ENCODE data around the gene ZYG11B. TPM values are rescaled to one million over a fixed set of nuclear protein-coding genes. Genes with fewer than 3 reads are reported as not detected.

The ZYG11B gene
- total and polyA plus RNA-seq, 9 of the 15 experiments (the other 6 are each of a cell fraction or from before 2014, with no cell fraction given): 4.9 to 22.2 (median 12.2) TPM

DNA sequence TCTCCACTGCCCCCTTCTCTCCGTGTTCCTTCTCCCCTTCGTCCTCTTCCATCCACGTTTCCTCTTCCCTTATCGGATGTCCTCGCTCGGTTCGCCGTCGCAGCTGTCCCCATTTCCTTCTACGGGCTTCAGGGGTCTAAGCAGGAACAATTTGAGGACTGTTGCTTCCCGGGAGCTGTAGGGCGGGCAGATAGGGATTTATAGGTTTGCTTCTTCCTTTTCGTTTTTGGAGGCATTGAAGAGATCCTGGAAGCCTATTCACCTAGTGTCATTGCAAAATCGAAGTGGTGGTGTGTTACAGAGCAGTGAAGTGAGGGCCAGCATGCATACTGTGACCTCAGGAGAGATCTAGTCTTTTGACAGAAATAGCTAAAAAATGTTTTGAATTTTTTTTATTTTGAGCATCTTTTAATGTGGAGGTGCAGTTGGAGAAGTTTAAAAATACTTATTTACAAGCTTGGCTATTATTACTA, 897 bp downstream of the ZYG11B start (continued):
- TF ChIP-seq RBBP5 (IDR thresholded peaks at IDR 0.05; ENCODE audit: borderline replicate concordance, insufficient read depth, low read length, poor library complexity, severe bottlenecking) (peak; percentile 44), TARDBP (IDR thresholded peaks at IDR 0.05) (no peak), BRCA1 (IDR thresholded peaks at IDR 0.05) (no peak), BRCA1 (CRISPR knock-in tag; IDR thresholded peaks at IDR 0.05) (no peak), GATAD2A (IDR thresholded peaks at IDR 0.05) (no peak; the same call in 1 of the 2 replicates), CXXC5 (CRISPR knock-in tag; IDR thresholded peaks at IDR 0.05) (no peak; the same call in none of the 2 replicates), NR4A1 (CRISPR knock-in tag; IDR thresholded peaks at IDR 0.05) (no peak), NR4A1 (tag; IDR thresholded peaks at IDR 0.05) (no peak), ETV5 (CRISPR knock-in tag; IDR thresholded peaks at IDR 0.05; ENCODE audit: low read depth) (no peak), FOXJ3 (CRISPR knock-in tag; IDR thresholded peaks at IDR 0.05) (no peak), CCAR2 (IDR thresholded peaks at IDR 0.05; ENCODE audit: low read depth, low read length) (no peak), GABPA (tag; conservative IDR thresholded peaks at IDR 0.05; ENCODE audit: low read depth) (no peak), PML (IDR thresholded peaks at IDR 0.05; ENCODE audit: low read length) (0 out of 2 replicates have a peak, but pooled peaks have one; percentile 35), TAL1 (IDR thresholded peaks at IDR 0.05) (no peak; the same call in 1 of the 2 replicates), NFXL1 (CRISPR knock-in tag; IDR thresholded peaks at IDR 0.05) (no peak)
- TF ChIP-seq, protein P1, sequence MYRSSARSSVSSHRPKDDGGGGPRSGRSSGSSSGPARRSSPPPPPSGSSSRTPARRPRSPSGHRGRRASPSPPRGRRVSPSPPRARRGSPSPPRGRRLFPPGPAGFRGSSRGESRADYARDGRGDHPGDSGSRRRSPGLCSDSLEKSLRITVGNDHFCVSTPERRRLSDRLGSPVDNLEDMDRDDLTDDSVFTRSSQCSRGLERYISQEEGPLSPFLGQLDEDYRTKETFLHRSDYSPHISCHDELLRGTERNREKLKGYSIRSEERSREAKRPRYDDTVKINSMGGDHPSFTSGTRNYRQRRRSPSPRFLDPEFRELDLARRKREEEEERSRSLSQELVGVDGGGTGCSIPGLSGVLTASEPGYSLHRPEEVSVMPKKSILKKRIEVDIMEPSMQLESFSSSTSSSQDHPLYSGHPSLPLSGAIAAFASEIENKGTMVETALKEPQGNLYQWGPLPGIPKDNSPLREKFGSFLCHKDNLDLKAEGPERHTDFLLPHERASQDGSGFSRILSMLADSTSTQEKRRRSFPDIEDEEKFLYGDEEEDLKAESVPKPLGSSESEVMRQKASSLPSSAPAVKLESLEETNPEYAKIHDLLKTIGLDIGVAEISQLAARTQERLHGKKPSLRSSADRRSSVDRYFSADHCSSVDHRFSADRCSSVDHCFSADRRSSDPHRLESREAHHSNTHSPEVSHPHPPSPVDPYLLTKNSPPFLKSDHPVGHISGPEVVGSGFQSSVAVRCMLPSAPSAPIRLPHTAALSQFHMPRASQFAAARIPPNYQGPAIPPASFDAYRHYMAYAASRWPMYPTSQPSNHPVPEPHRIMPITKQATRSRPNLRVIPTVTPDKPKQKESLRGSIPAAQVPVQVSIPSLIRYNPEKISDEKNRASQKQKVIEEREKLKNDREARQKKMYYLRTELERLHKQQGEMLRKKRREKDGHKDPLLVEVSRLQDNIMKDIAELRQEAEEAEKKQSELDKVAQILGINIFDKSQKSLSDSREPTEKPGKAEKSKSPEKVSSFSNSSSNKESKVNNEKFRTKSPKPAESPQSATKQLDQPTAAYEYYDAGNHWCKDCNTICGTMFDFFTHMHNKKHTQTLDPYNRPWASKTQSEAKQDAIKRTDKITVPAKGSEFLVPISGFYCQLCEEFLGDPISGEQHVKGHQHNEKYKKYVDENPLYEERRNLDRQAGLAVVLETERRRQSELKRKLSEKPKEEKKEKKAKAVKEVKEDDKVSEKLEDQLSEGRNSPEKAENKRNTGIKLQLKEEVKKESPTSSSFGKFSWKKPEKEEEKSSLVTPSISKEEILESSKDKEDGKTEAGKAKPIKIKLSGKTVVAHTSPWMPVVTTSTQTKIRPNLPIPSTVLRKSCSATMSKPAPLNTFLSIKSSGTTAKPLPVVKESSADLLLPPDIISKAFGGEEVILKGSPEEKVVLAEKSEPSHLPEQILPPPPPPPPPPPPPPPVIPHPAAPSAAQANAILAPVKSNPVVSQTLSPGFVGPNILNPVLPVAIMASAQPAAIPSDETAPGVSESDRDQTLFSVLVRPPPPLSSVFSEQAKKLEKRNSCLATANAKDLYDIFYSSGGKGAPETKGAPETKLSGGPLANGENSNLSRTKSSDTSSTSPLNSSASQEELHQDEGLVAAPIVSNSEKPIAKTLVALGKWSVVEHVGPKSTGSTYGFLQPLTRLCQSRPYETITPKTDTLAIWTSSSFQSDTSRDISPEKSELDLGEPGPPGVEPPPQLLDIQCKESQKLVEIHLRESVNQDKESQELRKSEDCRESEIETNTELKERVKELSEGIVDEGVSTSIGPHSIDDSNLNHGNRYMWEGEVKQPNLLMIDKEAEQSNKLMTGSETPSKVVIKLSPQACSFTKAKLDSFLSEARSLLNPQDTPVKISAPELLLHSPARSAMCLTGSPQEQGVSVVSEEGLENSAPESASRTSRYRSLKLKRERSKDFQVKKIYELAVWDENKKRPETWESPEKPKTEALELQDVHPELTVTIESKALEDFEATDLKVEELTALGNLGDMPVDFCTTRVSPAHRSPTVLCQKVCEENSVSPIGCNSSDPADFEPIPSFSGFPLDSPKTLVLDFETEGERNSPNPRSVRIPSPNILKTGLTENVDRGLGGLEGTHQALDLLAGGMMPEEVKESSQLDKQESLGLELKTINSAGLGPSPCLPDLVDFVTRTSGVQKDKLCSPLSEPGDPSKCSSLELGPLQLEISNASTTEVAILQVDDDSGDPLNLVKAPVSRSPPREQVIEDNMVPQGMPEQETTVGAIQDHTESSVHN (IDR thresholded peaks at IDR 0.05; ENCODE audit: borderline replicate concordance in 1 of 2, low read depth in 1 of 2): 0 out of 4 replicates have a peak, but pooled peaks of 1 of the 2 experiments have one; percentile 66
- TF ChIP-seq, protein P2, sequence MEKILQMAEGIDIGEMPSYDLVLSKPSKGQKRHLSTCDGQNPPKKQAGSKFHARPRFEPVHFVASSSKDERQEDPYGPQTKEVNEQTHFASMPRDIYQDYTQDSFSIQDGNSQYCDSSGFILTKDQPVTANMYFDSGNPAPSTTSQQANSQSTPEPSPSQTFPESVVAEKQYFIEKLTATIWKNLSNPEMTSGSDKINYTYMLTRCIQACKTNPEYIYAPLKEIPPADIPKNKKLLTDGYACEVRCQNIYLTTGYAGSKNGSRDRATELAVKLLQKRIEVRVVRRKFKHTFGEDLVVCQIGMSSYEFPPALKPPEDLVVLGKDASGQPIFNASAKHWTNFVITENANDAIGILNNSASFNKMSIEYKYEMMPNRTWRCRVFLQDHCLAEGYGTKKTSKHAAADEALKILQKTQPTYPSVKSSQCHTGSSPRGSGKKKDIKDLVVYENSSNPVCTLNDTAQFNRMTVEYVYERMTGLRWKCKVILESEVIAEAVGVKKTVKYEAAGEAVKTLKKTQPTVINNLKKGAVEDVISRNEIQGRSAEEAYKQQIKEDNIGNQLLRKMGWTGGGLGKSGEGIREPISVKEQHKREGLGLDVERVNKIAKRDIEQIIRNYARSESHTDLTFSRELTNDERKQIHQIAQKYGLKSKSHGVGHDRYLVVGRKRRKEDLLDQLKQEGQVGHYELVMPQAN (IDR thresholded peaks at IDR 0.05; ENCODE audit: borderline replicate concordance): peak; percentile 17; the same call in 1 of the 2 replicates
- TF ChIP-seq, protein P3, sequence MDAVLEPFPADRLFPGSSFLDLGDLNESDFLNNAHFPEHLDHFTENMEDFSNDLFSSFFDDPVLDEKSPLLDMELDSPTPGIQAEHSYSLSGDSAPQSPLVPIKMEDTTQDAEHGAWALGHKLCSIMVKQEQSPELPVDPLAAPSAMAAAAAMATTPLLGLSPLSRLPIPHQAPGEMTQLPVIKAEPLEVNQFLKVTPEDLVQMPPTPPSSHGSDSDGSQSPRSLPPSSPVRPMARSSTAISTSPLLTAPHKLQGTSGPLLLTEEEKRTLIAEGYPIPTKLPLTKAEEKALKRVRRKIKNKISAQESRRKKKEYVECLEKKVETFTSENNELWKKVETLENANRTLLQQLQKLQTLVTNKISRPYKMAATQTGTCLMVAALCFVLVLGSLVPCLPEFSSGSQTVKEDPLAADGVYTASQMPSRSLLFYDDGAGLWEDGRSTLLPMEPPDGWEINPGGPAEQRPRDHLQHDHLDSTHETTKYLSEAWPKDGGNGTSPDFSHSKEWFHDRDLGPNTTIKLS (IDR thresholded peaks at IDR 0.05; ENCODE audit: borderline replicate concordance, low read depth): peak; percentile 35; the same call in 1 of the 2 replicates

All from K562 (cell line).